Liver (tissue), 3 donors: ENCODE results near the gene DIP2C.

Source experiments
- GABPA ChIP-seq, 2 donors: IDR thresholded peaks in 1 of 2; conservative IDR thresholded peaks in 1 of 2; 2 replicates each; pipeline ENCODE4 v1.6.1; 2016; ENCODE audit warnings: antibody characterized with exemption in 2 of 2, mild to moderate bottlenecking in 1 of 2, moderate library complexity in 1 of 2
- HNF4A ChIP-seq, 2 donors: conservative IDR thresholded peaks; 2 replicates each; pipeline ENCODE4 v1.6.1; 2016; ENCODE audit warnings: antibody characterized with exemption in 2 of 2, mild to moderate bottlenecking in 2 of 2
- YY1 ChIP-seq: IDR thresholded peaks from 2 replicates; pipeline ENCODE4 v1.6.1; 2016; ENCODE audit warnings: antibody characterized with exemption, mild to moderate bottlenecking
- TF ChIP-seq, protein P1 (sequence below): IDR thresholded peaks from 2 replicates; pipeline ENCODE4 v1.6.1; 2016; ENCODE audit warnings: antibody characterized with exemption
- TF ChIP-seq, protein P2 (sequence below): fragments of 150-350 bp; IDR thresholded peaks from 2 replicates; pipeline ENCODE4 v1.5.1; 2017; ENCODE audit warnings: improper control_type of control experiment, low read depth, low read length; ENCODE audit not compliant: missing input control
- TF ChIP-seq, protein P3 (sequence below): IDR thresholded peaks from 2 replicates; pipeline ENCODE4 v1.6.1; 2016; ENCODE audit warnings: antibody characterized with exemption, mild to moderate bottlenecking
- TF ChIP-seq, protein P4 (sequence below): IDR thresholded peaks from 2 replicates; pipeline ENCODE4 v1.6.1; 2016; ENCODE audit warnings: antibody characterized with exemption
- TF ChIP-seq, protein P5 (sequence below): IDR thresholded peaks from 2 replicates; pipeline ENCODE4 v1.6.1; 2016; ENCODE audit warnings: antibody characterized with exemption
- donor health status: healthy.
- donor health status: healthy.

DNA sequence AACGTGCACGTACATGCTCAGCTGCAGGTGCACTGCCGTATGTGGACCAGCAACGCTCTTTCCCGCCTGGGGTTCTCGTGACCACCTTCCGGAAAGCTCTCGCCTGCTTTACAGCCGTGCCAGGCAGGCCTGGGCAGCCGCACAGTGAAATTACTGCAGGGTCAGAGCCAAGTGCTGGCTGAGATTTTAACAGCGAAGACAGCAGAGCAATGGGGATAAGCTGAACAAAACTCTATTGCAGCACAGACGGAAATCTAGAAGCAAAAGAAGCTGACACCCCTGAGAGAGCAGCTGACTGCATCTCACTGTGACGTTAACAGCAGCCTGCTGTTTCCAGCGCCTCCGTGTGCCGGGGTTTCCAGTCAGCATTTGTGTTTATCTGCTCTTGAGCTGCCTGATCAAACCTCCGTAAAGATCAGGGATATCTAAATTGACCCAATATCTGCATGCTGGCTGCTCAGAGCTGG is 179.0 kb downstream of the DIP2C start:
- TF ChIP-seq, protein P1, sequence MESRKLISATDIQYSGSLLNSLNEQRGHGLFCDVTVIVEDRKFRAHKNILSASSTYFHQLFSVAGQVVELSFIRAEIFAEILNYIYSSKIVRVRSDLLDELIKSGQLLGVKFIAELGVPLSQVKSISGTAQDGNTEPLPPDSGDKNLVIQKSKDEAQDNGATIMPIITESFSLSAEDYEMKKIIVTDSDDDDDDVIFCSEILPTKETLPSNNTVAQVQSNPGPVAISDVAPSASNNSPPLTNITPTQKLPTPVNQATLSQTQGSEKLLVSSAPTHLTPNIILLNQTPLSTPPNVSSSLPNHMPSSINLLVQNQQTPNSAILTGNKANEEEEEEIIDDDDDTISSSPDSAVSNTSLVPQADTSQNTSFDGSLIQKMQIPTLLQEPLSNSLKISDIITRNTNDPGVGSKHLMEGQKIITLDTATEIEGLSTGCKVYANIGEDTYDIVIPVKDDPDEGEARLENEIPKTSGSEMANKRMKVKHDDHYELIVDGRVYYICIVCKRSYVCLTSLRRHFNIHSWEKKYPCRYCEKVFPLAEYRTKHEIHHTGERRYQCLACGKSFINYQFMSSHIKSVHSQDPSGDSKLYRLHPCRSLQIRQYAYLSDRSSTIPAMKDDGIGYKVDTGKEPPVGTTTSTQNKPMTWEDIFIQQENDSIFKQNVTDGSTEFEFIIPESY: no peak
- TF ChIP-seq, protein P2, sequence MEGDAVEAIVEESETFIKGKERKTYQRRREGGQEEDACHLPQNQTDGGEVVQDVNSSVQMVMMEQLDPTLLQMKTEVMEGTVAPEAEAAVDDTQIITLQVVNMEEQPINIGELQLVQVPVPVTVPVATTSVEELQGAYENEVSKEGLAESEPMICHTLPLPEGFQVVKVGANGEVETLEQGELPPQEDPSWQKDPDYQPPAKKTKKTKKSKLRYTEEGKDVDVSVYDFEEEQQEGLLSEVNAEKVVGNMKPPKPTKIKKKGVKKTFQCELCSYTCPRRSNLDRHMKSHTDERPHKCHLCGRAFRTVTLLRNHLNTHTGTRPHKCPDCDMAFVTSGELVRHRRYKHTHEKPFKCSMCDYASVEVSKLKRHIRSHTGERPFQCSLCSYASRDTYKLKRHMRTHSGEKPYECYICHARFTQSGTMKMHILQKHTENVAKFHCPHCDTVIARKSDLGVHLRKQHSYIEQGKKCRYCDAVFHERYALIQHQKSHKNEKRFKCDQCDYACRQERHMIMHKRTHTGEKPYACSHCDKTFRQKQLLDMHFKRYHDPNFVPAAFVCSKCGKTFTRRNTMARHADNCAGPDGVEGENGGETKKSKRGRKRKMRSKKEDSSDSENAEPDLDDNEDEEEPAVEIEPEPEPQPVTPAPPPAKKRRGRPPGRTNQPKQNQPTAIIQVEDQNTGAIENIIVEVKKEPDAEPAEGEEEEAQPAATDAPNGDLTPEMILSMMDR: no peak
- TF ChIP-seq GABPA (IDR thresholded peaks at IDR 0.05 in 1 of 2, conservative IDR thresholded peaks at IDR 0.05 in 1 of 2) (no peak), YY1 (no peak), HNF4A (conservative IDR thresholded peaks at IDR 0.05) (no peak)
- TF ChIP-seq, protein P3, sequence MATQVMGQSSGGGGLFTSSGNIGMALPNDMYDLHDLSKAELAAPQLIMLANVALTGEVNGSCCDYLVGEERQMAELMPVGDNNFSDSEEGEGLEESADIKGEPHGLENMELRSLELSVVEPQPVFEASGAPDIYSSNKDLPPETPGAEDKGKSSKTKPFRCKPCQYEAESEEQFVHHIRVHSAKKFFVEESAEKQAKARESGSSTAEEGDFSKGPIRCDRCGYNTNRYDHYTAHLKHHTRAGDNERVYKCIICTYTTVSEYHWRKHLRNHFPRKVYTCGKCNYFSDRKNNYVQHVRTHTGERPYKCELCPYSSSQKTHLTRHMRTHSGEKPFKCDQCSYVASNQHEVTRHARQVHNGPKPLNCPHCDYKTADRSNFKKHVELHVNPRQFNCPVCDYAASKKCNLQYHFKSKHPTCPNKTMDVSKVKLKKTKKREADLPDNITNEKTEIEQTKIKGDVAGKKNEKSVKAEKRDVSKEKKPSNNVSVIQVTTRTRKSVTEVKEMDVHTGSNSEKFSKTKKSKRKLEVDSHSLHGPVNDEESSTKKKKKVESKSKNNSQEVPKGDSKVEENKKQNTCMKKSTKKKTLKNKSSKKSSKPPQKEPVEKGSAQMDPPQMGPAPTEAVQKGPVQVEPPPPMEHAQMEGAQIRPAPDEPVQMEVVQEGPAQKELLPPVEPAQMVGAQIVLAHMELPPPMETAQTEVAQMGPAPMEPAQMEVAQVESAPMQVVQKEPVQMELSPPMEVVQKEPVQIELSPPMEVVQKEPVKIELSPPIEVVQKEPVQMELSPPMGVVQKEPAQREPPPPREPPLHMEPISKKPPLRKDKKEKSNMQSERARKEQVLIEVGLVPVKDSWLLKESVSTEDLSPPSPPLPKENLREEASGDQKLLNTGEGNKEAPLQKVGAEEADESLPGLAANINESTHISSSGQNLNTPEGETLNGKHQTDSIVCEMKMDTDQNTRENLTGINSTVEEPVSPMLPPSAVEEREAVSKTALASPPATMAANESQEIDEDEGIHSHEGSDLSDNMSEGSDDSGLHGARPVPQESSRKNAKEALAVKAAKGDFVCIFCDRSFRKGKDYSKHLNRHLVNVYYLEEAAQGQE: no peak
- TF ChIP-seq, protein P4, sequence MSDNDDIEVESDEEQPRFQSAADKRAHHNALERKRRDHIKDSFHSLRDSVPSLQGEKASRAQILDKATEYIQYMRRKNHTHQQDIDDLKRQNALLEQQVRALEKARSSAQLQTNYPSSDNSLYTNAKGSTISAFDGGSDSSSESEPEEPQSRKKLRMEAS: no peak
- TF ChIP-seq, protein P5, sequence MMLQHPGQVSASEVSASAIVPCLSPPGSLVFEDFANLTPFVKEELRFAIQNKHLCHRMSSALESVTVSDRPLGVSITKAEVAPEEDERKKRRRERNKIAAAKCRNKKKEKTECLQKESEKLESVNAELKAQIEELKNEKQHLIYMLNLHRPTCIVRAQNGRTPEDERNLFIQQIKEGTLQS: no peak
